Adrenal gland (tissue), 12 donors: ENCODE measurements around the gene JSRP1. TPM values are rescaled to one million over a fixed set of nuclear protein-coding genes. Genes with fewer than 3 reads are reported as not detected.

Experiments used
- DNase-seq, 7 donors: peaks; one replicate each; pipeline ENCODE4 v3.0.0-alpha.2; 2019 to 2020
- H3K27ac ChIP-seq, 5 donors: fragments of 200-600 bp; sonication (generic) in 4 of 5; 1 replicate in 3 of 5; 2 replicates in 2 of 5; pipeline versions ENCODE4 v1.5.1 to v1.8.0; 2016 to 2020; ENCODE audit warnings: mild to moderate bottlenecking in 1 of 5
- H3K27me3 ChIP-seq: fragments of 200-600 bp; 2 replicates; pipeline ENCODE4 v1.8.0; 2021
- H3K36me3 ChIP-seq, 2 donors: fragments of 200-600 bp; replicated peaks in 1 of 2; 1 replicate in 1 of 2; 2 replicates in 1 of 2; pipeline versions ENCODE4 v1.5.1 to v1.8.0; 2018 to 2022
- H3K4me1 ChIP-seq, 2 donors: fragments of 200-600 bp; replicated peaks in 1 of 2; 1 replicate in 1 of 2; 2 replicates in 1 of 2; pipeline versions ENCODE4 v1.5.1 to v1.8.0; 2018 to 2021
- H3K4me3 ChIP-seq, 4 donors: fragments of 200-600 bp; sonication (generic) in 3 of 4; one replicate each; pipeline ENCODE4 v1.5.1; 2016 to 2018
- H3K9me3 ChIP-seq, 3 donors: fragments of 200-600 bp; sonication (generic) in 1 of 3; replicated peaks in 1 of 3; 1 replicate in 2 of 3; 2 replicates in 1 of 3; pipeline versions ENCODE4 v1.5.1 to v1.8.0; 2016 to 2021
- CTCF ChIP-seq, 6 experiments: fragments of 450-650 bp in 4 of 6; fragments of 200-600 bp in 2 of 6; sonication (generic) in 1 of 6; IDR thresholded peaks; 1 replicate in 5 of 6; 2 replicates in 1 of 6; pipeline versions ENCODE4 v1.5.1 to v1.8.0; 2016 to 2021; ENCODE audit warnings: antibody characterized with exemption in 6 of 6, mild to moderate bottlenecking in 2 of 6, moderate library complexity in 1 of 6
- POLR2A ChIP-seq, 2 donors: fragments of 450-650 bp; IDR thresholded peaks; one replicate each; pipeline ENCODE4 v1.6.1; 2017; ENCODE audit warnings: antibody characterized with exemption in 2 of 2, mild to moderate bottlenecking in 2 of 2, moderate library complexity in 1 of 2
- WGBS, 4 donors: extraction: QIAGEN DNeasy Blood & Tissue Kit in 2 of 4; methylation state at CpG; one replicate each; pipeline versions ENCODE4 v1.1.5 to v1.1.7; 2013 to 2017; 5-methylcytosine and 5-hydroxymethylcytosine counted together
- intact Hi-C, 2 donors: fragments of 100-400 bp; cut with DNase I; formaldehyde crosslinking; loops; one replicate each; pipeline versions ENCODE4 v1.14.1 to v1.15.0; 2022 to 2023
- polyA plus RNA-seq, 3 donors: library from polyadenylated mRNA; stranded (reverse); fragments of 200-250 nt in 2 of 3; fragments of 350-450 nt in 1 of 3; fragmentation: Illumina TruSeq in 1 of 3; extraction: RNeasy Lipid Tissue Mini Kit (QIAGEN cat#74804) in 1 of 3; gene quantifications; one replicate each; pipeline ENCODE4 v1.2.3, GENCODE V29; 2013 to 2014
- total RNA-seq, 9 donors: library from RNA; depleted of rRNA in 4 of 9; stranded (reverse); fragments of >200 nt in 4 of 9; fragments of 120-200 nt in 1 of 9; fragmentation: NEBNext Ultra II Directional in 1 of 9; extraction: Animal tissue kit (Norgen Biotek cat#: 25700) in 1 of 9; gene quantifications; one replicate each; pipeline versions ENCODE4 v1.1.0 to v1.2.4, GENCODE V29; 2013 to 2023
- donor health status: healthy with polysubstance abuse.
- donor health status: Bipolar disorder and iron deficiency.
- donor health status: DM: yes; HTN: yes; CAD: no.
- donor health status: DM: no; HTN: no; CAD: no.
- donor health status: DM: no; HTN: no; CAD: no.
- donor health status: DM: yes; HTN: yes; CAD: no.

JSRP1 gene
- total and polyA plus RNA-seq, 12 donors: 0.54 to 1.2 (median 0.83) TPM; not detected in 6

- DNase-seq: peak in 5 of 7 donors; percentile 38 to 71 (median 45)
- H3K36me3 ChIP-seq: peaks cover 0 to 13% of the 10 kb centered on the region in 2 donors
- TF ChIP-seq POLR2A (IDR thresholded peaks at IDR 0.05) (no peak), CTCF (IDR thresholded peaks at IDR 0.05) (peak in 1 of 6 experiments; percentile 2)
- WGBS, 4 donors: 0 to 1% (median 0%) methylated on average over 2 to 48 of the region's 48 CpGs
- H3K4me3 ChIP-seq: peak overlapping the region in 3 of 4 donors; percentile 53 to 87 (median 61)
- intact Hi-C loops: loop anchor here (2.0 to 10.0 kb wide), 4 partner anchors 37 to 79 kb away; no protein-coding TSS in a partner anchor
- H3K27ac ChIP-seq: peak overlapping the region; percentile 94 to 100 (median 95)
- no peaks in the 10 kb centered on the region for H3K27me3 ChIP-seq
- H3K9me3 ChIP-seq: no peaks in the 10 kb centered on the region
- peaks cover 35 to 67% of the 10 kb centered on the region in 2 donors for H3K4me1 ChIP-seq
Measured at GRCh38 chr19:2235381-2236063, 20.7 kb downstream of the JSRP1 start.

- no peak for TF ChIP-seq CTCF (IDR thresholded peaks at IDR 0.05)
- no peak for TF ChIP-seq POLR2A (IDR thresholded peaks at IDR 0.05)
- Histone ChIP-seq H3K36me3 (peaks cover 0 to 19% of the 10 kb centered on the region in 2 donors), H3K27ac (peak overlapping the region in 3 of 5 donors; percentile 95 to 100 (median 99)), H3K4me3 (peak overlapping the region in 2 of 4 donors; percentile 61 to 87), H3K9me3 (no peaks in the 10 kb centered on the region), H3K4me1 (peaks cover 33 to 62% of the 10 kb centered on the region in 2 donors), H3K27me3 (no peaks in the 10 kb centered on the region)
- DNase-seq: no peak
- 59 to 67% (median 61%) methylated on average over 4 to 6 of the region's 6 CpGs for WGBS, 4 donors
- intact Hi-C loops: loop anchor here (5.0 to 10.0 kb wide), 5 partner anchors 37 to 83 kb away; partner anchors contain the start of gene AP3D1 (in 1 of the 2)
Measured at GRCh38 chr19:2234996-2235380, 21.2 kb downstream of the JSRP1 start.

- H3K4me3 ChIP-seq: no peak overlapping the region
- H3K36me3 ChIP-seq: peaks cover 0 to 28% of the 10 kb centered on the region in 2 donors
- H3K27ac ChIP-seq: peak overlapping the region in 1 of 5 donors; percentile 14
- DNase-seq: no peak
- no peaks in the 10 kb centered on the region for H3K9me3 ChIP-seq
- no peaks in the 10 kb centered on the region for H3K27me3 ChIP-seq
- H3K4me1 ChIP-seq: peaks cover 23 to 49% of the 10 kb centered on the region in 2 donors
- intact Hi-C loops: loop anchor here (5.0 to 10.0 kb wide), 3 partner anchors 66 to 81 kb away; partner anchors contain the start of gene AP3D1 (in 1 of the 2)
- TF ChIP-seq CTCF (IDR thresholded peaks at IDR 0.05) (no peak), POLR2A (IDR thresholded peaks at IDR 0.05) (no peak)
- 75 to 84% (median 82%) methylated on average over 15 to 25 of the region's 25 CpGs for WGBS, 4 donors
Measured at GRCh38 chr19:2233601-2234280, 22.5 kb downstream of the JSRP1 start.
